Uterus (tissue), 4 donors: Measurements from ENCODE around the gene HCLS1. TPM values are rescaled to one million over a fixed set of nuclear protein-coding genes. Genes with fewer than 3 reads are reported as not detected.
"Not testable (repeated sequence)": the region's sequence is repeated elsewhere in the genome, so short reads cannot be mapped to it uniquely, and the experiment has no call there.

Source experiments
- DNase-seq, 2 donors: peaks; one replicate each; pipeline ENCODE4 v3.0.0-alpha.2; 2019 to 2020
- H3K27ac ChIP-seq, 2 donors: fragments of 200-600 bp; sonication (generic); 1 replicate in 1 of 2; 2 replicates in 1 of 2; pipeline ENCODE4 v1.5.1; 2016 to 2018
- H3K27me3 ChIP-seq, 2 donors: fragments of 200-600 bp; sonication (generic); one replicate each; pipeline ENCODE4 v1.5.1; 2018 to 2019; ENCODE audit warnings: control low read depth in 1 of 2
- H3K36me3 ChIP-seq, 2 donors: fragments of 200-600 bp; sonication (generic); one replicate each; pipeline ENCODE4 v1.5.1; 2019; ENCODE audit warnings: control low read depth in 1 of 2
- H3K4me1 ChIP-seq, 2 donors: fragments of 200-600 bp; sonication (generic); one replicate each; pipeline ENCODE4 v1.5.1; 2018 to 2019; ENCODE audit warnings: control low read depth in 1 of 2
- H3K4me3 ChIP-seq, 2 donors: fragments of 200-600 bp; sonication (generic); 1 replicate in 1 of 2; 2 replicates in 1 of 2; pipeline ENCODE4 v1.5.1; 2018 to 2019; ENCODE audit warnings: mild to moderate bottlenecking in 1 of 2
- H3K9me3 ChIP-seq, 2 donors: fragments of 200-600 bp; sonication (generic); one replicate each; pipeline ENCODE4 v1.5.1; 2019; ENCODE audit warnings: control low read depth in 1 of 2
- POLR2A ChIP-seq, 2 donors: fragments of 450-650 bp; IDR thresholded peaks; one replicate each; pipeline ENCODE4 v1.6.1; 2016; ENCODE audit warnings: antibody characterized with exemption in 2 of 2, mild to moderate bottlenecking in 1 of 2, moderate library complexity in 1 of 2
- intact Hi-C: fragments of 100-400 bp; cut with DNase I; formaldehyde crosslinking; loops from one replicate; pipeline ENCODE4 v1.15.1; 2023; ENCODE audit warnings: low total_unique reads
- total RNA-seq, 4 donors: library from RNA; depleted of rRNA in 3 of 4; stranded (reverse); fragments of >200 nt in 3 of 4; gene quantifications; one replicate each; pipeline versions ENCODE4 v1.1.0 to v1.2.4, GENCODE V29; 2014 to 2023
- TF ChIP-seq, protein P1 (sequence below), 4 experiments: fragments of 200-600 bp in 2 of 4; fragments of 450-650 bp in 2 of 4; sonication (generic) in 2 of 4; IDR thresholded peaks; one replicate each; pipeline ENCODE4 v1.5.1; 2016 to 2019; ENCODE audit warnings: antibody characterized with exemption in 4 of 4, mild to moderate bottlenecking in 2 of 4, moderate library complexity in 1 of 4
- donor health status: DM: yes; HTN: yes; CAD: no.

HCLS1 gene
- total RNA-seq, 4 donors from 2014 or later = 12.2 to 28.8 (median 16.9) TPM

GRCh38 chr3:121698901-121699300 lies 38.2 kb upstream of the HCLS1 start:
- intact Hi-C loops = no loop called here
- TF ChIP-seq, protein P1, sequence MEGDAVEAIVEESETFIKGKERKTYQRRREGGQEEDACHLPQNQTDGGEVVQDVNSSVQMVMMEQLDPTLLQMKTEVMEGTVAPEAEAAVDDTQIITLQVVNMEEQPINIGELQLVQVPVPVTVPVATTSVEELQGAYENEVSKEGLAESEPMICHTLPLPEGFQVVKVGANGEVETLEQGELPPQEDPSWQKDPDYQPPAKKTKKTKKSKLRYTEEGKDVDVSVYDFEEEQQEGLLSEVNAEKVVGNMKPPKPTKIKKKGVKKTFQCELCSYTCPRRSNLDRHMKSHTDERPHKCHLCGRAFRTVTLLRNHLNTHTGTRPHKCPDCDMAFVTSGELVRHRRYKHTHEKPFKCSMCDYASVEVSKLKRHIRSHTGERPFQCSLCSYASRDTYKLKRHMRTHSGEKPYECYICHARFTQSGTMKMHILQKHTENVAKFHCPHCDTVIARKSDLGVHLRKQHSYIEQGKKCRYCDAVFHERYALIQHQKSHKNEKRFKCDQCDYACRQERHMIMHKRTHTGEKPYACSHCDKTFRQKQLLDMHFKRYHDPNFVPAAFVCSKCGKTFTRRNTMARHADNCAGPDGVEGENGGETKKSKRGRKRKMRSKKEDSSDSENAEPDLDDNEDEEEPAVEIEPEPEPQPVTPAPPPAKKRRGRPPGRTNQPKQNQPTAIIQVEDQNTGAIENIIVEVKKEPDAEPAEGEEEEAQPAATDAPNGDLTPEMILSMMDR (IDR thresholded peaks at IDR 0.05) = no peak
- no peak for TF ChIP-seq POLR2A (IDR thresholded peaks at IDR 0.05)
- H3K36me3 ChIP-seq = no peaks in the 10 kb centered on the region
- no peaks in the 10 kb centered on the region for H3K9me3 ChIP-seq
- DNase-seq = no peak
- no peak overlapping the region for H3K4me3 ChIP-seq
- no peaks in the 10 kb centered on the region for H3K27me3 ChIP-seq
- no peaks in the 10 kb centered on the region for H3K4me1 ChIP-seq
- no peak overlapping the region for H3K27ac ChIP-seq

GRCh38 chr3:121698476-121698875 lies 37.8 kb upstream of the HCLS1 start:
- no peaks in the 10 kb centered on the region for H3K36me3 ChIP-seq

GRCh38 chr3:121696186-121696585 lies 35.5 kb upstream of the HCLS1 start:
- Histone ChIP-seq H3K27ac (no peak overlapping the region), H3K9me3 (no peaks in the 10 kb centered on the region), H3K4me3 (no peak overlapping the region), H3K4me1 (no peaks in the 10 kb centered on the region), H3K36me3 (no peaks in the 10 kb centered on the region), H3K27me3 (no peaks in the 10 kb centered on the region)
- no peak for DNase-seq
- intact Hi-C loops = no loop called here
- TF ChIP-seq, protein P1 (IDR thresholded peaks at IDR 0.05) = no peak
- TF ChIP-seq POLR2A (IDR thresholded peaks at IDR 0.05) = no peak

More at GRCh38 chr3:121698476-121698875, 37.8 kb upstream of the HCLS1 start:
- H3K4me3 ChIP-seq = no peak overlapping the region
- no peaks in the 10 kb centered on the region for H3K4me1 ChIP-seq
- intact Hi-C loops = no loop called here
- H3K27ac ChIP-seq = no peak overlapping the region
- TF ChIP-seq, protein P1 (IDR thresholded peaks at IDR 0.05) = no peak
- TF ChIP-seq POLR2A (IDR thresholded peaks at IDR 0.05) = no peak
- no peaks in the 10 kb centered on the region for H3K9me3 ChIP-seq
- H3K27me3 ChIP-seq = no peaks in the 10 kb centered on the region
- DNase-seq = no peak

DNA sequence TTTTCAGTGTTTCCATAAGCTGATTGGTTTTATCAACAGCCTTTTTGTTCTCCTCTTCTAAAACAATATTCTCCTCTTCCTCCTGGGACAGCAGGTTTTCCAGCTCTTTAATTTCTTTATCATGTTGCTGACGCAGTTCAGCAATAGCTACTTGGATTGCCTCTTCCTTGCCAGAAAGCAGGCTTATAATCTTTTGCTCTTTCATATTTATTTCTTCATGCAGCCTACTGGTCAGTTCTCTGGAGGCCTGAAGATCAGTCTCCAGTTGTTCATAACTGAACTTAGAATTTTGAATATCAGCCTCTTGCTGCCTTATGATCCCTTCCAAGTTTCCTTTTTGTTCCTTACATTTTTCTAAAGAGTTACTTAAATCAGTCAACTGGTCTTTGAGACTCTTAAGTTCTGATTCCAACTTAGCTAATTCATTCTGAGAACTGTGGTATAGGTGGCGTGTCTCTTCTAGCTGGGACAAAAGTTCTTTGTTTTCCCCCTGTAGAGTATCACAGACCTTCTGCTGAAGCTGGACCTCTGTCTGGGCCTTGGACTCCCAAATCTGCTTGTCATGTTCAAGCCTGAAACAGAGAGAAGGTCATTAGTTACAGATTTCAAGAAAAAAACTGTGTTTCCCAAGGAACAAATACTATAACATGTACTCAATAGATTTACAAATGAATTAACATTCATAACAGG lies 31.5 kb upstream of the HCLS1 start:
- H3K36me3 ChIP-seq = no peaks in the 10 kb centered on the region
- H3K27ac ChIP-seq = no peak overlapping the region
- no peaks in the 10 kb centered on the region for H3K9me3 ChIP-seq
- no peak for DNase-seq
- no peaks in the 10 kb centered on the region for H3K4me1 ChIP-seq
- intact Hi-C loops = no loop called here
- TF ChIP-seq, protein P1 (IDR thresholded peaks at IDR 0.05) = no peak
- no peak for TF ChIP-seq POLR2A (IDR thresholded peaks at IDR 0.05)
- no peaks in the 10 kb centered on the region for H3K27me3 ChIP-seq
- no peak overlapping the region for H3K4me3 ChIP-seq

GRCh38 chr3:121690777-121691405 lies 30.2 kb upstream of the HCLS1 start:
- no peak overlapping the region for H3K27ac ChIP-seq
- no peaks in the 10 kb centered on the region for H3K4me1 ChIP-seq
- no peaks in the 10 kb centered on the region for H3K36me3 ChIP-seq
- TF ChIP-seq POLR2A (IDR thresholded peaks at IDR 0.05) = no peak
- TF ChIP-seq, protein P1 (IDR thresholded peaks at IDR 0.05) = no peak
- no peak overlapping the region for H3K4me3 ChIP-seq
- no peaks in the 10 kb centered on the region for H3K9me3 ChIP-seq
- no peak for DNase-seq
- intact Hi-C loops = no loop called here
- H3K27me3 ChIP-seq = no peaks in the 10 kb centered on the region

- H3K27me3 ChIP-seq, H3K9me3 ChIP-seq, H3K4me3 ChIP-seq, DNase-seq, intact Hi-C loops, H3K4me1 ChIP-seq, H3K27ac ChIP-seq, H3K36me3 ChIP-seq: not testable (repeated sequence)
Measured at GRCh38 chr3:121688747-121689146, 28.0 kb upstream of the HCLS1 start.
